ENCODE data around the gene SLC12A8.

DNA sequence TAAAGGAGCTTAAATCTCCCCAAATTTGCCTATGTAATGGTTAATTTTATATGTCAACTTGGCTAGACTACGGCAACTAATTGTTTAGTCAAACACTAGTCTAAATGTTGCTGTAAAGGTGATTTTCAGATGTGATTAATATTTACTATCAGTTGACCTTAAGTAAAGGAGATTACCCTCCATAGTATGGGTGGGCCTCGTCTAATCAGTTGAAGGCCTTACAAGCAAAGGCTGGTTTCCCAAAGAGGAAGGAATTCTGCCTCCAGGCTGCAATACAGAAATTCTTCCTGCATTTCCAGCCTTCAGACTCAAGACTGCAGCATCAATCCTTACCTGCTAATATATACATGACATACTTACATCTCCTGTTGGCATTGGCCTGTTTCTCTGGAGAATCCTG, 23.6 kb downstream of the SLC12A8 start:
- TF ChIP-seq CTCF (IDR thresholded peaks at IDR 0.05 in 4 of 5, conservative IDR thresholded peaks at IDR 0.05 in 1 of 5) (no peak), POLR2A (IDR thresholded peaks at IDR 0.05) (no peak)
